GM19452 (cell line): Measurements from ENCODE around the gene NCF2.

Experiments used
- ATAC-seq: cut with Tn5 transposase; IDR thresholded peaks from one replicate; pipeline ENCODE4 v1.9.1; 2021; ENCODE audit not compliant: unreplicated experiment

The NCF2 gene

GRCh38 chr1:183553331-183553730, 36.9 kb downstream of the NCF2 start:
- ATAC-seq: no peak

GRCh38 chr1:183552891-183553290, 37.4 kb downstream of the NCF2 start:
- no peak for ATAC-seq

- ATAC-seq: no peak
Measured at GRCh38 chr1:183552441-183552840, 37.8 kb downstream of the NCF2 start.

- ATAC-seq: no peak
Measured at GRCh38 chr1:183551924-183552323, 38.3 kb downstream of the NCF2 start.

GRCh38 chr1:183550915-183551314, 39.3 kb downstream of the NCF2 start:
- no peak for ATAC-seq

- no peak for ATAC-seq
Measured at GRCh38 chr1:183548116-183548515, 42.1 kb downstream of the NCF2 start.

GRCh38 chr1:183546427-183546826, 43.8 kb downstream of the NCF2 start:
- no peak for ATAC-seq

- no peak for ATAC-seq
Measured at GRCh38 chr1:183544598-183545297, 45.5 kb downstream of the NCF2 start.

- no peak for ATAC-seq
Measured at GRCh38 chr1:183543619-183544204, 46.5 kb downstream of the NCF2 start.

- ATAC-seq: no peak
Measured at GRCh38 chr1:183537405-183537804, 52.9 kb downstream of the NCF2 start.

- ATAC-seq: no peak
Measured at GRCh38 chr1:183533617-183534174, 56.6 kb downstream of the NCF2 start.

GRCh38 chr1:183528577-183528976, 61.7 kb downstream of the NCF2 start:
- no peak for ATAC-seq

- no peak for ATAC-seq
Measured at GRCh38 chr1:183522104-183522503, 68.2 kb downstream of the NCF2 start.

- no peak for ATAC-seq
Measured at GRCh38 chr1:183520379-183520778, 69.9 kb downstream of the NCF2 start.

- ATAC-seq: no peak
Measured at GRCh38 chr1:183517401-183517800, 72.9 kb downstream of the NCF2 start.

- no peak for ATAC-seq
Measured at GRCh38 chr1:183516725-183517124, 73.5 kb downstream of the NCF2 start.

- no peak for ATAC-seq
Measured at GRCh38 chr1:183515002-183515689, 75.1 kb downstream of the NCF2 start.

GRCh38 chr1:183514235-183514634, 76.0 kb downstream of the NCF2 start:
- ATAC-seq: no peak

- no peak for ATAC-seq
Measured at GRCh38 chr1:183512450-183512849, 77.8 kb downstream of the NCF2 start.

- no peak for ATAC-seq
Measured at GRCh38 chr1:183508694-183509093, 81.6 kb downstream of the NCF2 start.

GRCh38 chr1:183506561-183506960, 83.7 kb downstream of the NCF2 start:
- no peak for ATAC-seq
